Gastrocnemius medialis (tissue), 4 donors: ENCODE results near the gene ACO2. TPM values are rescaled to one million over a fixed set of nuclear protein-coding genes. Genes with fewer than 3 reads are reported as not detected.
"Not testable (repeated sequence)": the region's sequence is repeated elsewhere in the genome, so short reads cannot be mapped to it uniquely, and the experiment has no call there.

Experiments
- ATAC-seq, 2 donors: fragments of 150-250 bp; one replicate each; pipeline ENCODE4 v1.9.1; 2016
- DNase-seq, 2 donors: peaks; one replicate each; pipeline ENCODE4 v3.0.0-alpha.2; 2019
- H3K27ac ChIP-seq, 4 donors: fragments of 200-600 bp; sonication (generic); 1 replicate in 1 of 4; 2 replicates in 3 of 4; pipeline ENCODE4 v1.5.1; 2016 to 2018; ENCODE audit warnings: mild to moderate bottlenecking in 2 of 4, moderate library complexity in 1 of 4
- H3K27me3 ChIP-seq, 3 donors: fragments of 200-600 bp; sonication (generic) in 2 of 3; 1 replicate in 1 of 3; 2 replicates in 2 of 3; pipeline versions ENCODE4 v1.5.1 to v1.6.0; 2016 to 2019; ENCODE audit warnings: mild to moderate bottlenecking in 1 of 3, moderate library complexity in 1 of 3
- H3K36me3 ChIP-seq, 2 donors: fragments of 200-600 bp; sonication (generic) in 1 of 2; one replicate each; pipeline ENCODE4 v1.5.1; 2017 to 2018
- H3K4me1 ChIP-seq, 2 donors: fragments of 200-600 bp; sonication (generic) in 1 of 2; one replicate each; pipeline ENCODE4 v1.5.1; 2016 to 2017; ENCODE audit warnings: mild to moderate bottlenecking in 2 of 2
- H3K4me3 ChIP-seq, 4 donors: fragments of 200-600 bp; sonication (generic) in 3 of 4; 1 replicate in 1 of 4; 2 replicates in 3 of 4; pipeline ENCODE4 v1.5.1; 2016 to 2019; ENCODE audit warnings: mild to moderate bottlenecking in 2 of 4
- H3K9me3 ChIP-seq, 3 donors: fragments of 200-600 bp; sonication (generic) in 2 of 3; 1 replicate in 1 of 3; 2 replicates in 2 of 3; pipeline ENCODE4 v1.5.1; 2016 to 2019
- CTCF ChIP-seq, 5 experiments: fragments of 450-650 bp in 3 of 5; fragments of 200-600 bp in 2 of 5; sonication (generic) in 2 of 5; IDR thresholded peaks in 4 of 5; conservative IDR thresholded peaks in 1 of 5; 1 replicate in 4 of 5; 2 replicates in 1 of 5; pipeline ENCODE4 v1.5.1; 2016 to 2019; ENCODE audit warnings: antibody characterized with exemption in 5 of 5, mild to moderate bottlenecking in 3 of 5, moderate library complexity in 3 of 5
- POLR2A ChIP-seq, 2 donors: fragments of 450-650 bp; IDR thresholded peaks; one replicate each; pipeline ENCODE4 v1.6.1; 2017; ENCODE audit warnings: antibody characterized with exemption in 2 of 2, mild to moderate bottlenecking in 2 of 2, moderate library complexity in 2 of 2
- in situ Hi-C, 4 donors: fragments of 200-750 bp; cut with MboI; loops; one replicate each; pipeline versions ENCODE4 v1.15.0 to v1.8.0; 2017; ENCODE audit warnings: low sequenced_read_pairs in 4 of 4
- intact Hi-C: fragments of 100-400 bp; cut with DNase I; formaldehyde crosslinking; loops from one replicate; pipeline ENCODE4 v1.15.1; 2023; ENCODE audit warnings: low total_unique reads
- total RNA-seq, 4 donors: library from RNA; depleted of rRNA; stranded (reverse); fragments of >200 nt; gene quantifications; one replicate each; pipeline versions ENCODE4 v1.1.0 to v1.2.3, GENCODE V29; 2016

The ACO2 gene
- total RNA-seq, 4 donors from 2014 or later: 361 to 763 (median 473) TPM

- Histone ChIP-seq H3K36me3 (peaks cover 0 to 46% of the 10 kb centered on the region in 2 donors), H3K4me1 (peaks cover 83 to 91% of the 10 kb centered on the region in 2 donors), H3K27me3 (no peaks in the 10 kb centered on the region), H3K4me3 (no peak overlapping the region), H3K27ac (peak overlapping the region; percentile 92 to 100 (median 99)), H3K9me3 (no peaks in the 10 kb centered on the region)
- intact Hi-C loops (no loop called here), in situ Hi-C loops (no loop called here)
- TF ChIP-seq CTCF (IDR thresholded peaks at IDR 0.05 in 4 of 5, conservative IDR thresholded peaks at IDR 0.05 in 1 of 5) (no peak), POLR2A (IDR thresholded peaks at IDR 0.05) (no peak)
- no peak for DNase-seq
- no peak for ATAC-seq
Observed at GRCh38 chr22:41437198-41437597, 31.7 kb upstream of the ACO2 start.

DNA sequence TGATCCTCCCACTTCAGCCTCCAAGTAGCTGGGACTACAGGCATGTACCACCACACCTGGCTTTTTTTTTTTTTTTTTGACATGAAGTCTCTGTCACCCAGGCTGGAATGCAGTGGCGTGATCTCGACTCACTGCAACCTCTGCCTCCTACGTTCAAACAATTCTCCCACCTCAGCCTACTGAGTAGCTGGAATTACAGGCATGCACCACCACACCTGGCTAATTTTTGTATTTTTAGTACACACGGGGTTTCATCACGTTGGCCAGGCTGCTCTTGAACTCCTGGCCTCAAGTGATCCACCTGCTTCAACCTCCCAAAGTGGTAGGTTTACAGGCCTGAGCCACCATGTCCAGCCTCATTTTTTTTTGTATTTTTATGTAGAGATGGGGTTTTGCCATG, 28.4 kb upstream of the ACO2 start:
- not testable (repeated sequence) for H3K4me3 ChIP-seq, H3K27me3 ChIP-seq, H3K9me3 ChIP-seq, ATAC-seq, DNase-seq
- peaks cover 0 to 48% of the 10 kb centered on the region in 2 donors for H3K36me3 ChIP-seq
- peaks cover 78 to 81% of the 10 kb centered on the region in 2 donors for H3K4me1 ChIP-seq
- peak overlapping the region; percentile 92 to 100 (median 99) for H3K27ac ChIP-seq
- intact Hi-C loops (loop anchor here (10.0 kb wide), 1 partner anchor 136 kb away; the partner anchor contains the start of gene ZC3H7B), in situ Hi-C loops (loop anchor here in 1 of 4 donors (5.0 kb wide), 1 partner anchor 33 kb away; no protein-coding TSS in a partner anchor)

DNA sequence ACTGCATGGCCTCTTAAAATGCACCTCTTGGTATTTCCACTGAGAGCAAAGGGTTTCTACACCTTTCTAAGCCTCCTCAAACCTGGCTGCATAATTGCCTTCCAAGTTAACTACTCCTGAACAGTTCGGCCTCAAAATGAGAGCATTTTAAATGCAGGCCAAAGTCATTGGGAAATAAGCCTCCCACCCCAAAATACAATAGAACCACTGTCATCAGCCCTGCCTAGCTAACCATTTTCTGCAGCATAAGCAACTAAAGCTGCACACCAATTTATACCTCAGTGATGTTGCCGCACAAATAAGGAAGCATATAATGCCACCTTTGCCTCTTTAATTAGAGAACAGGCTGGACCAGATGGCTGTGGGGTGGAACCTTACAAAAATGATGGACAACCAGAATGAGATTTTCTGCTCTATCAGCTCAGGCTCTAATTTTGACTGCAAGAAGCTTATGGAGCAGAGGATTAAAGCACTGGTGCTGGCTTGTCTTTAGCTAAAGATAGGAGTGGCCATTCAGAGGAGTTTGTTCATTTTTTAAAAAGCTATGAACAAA, 26.6 kb upstream of the ACO2 start:
- no peak for DNase-seq
- TF ChIP-seq CTCF (IDR thresholded peaks at IDR 0.05 in 4 of 5, conservative IDR thresholded peaks at IDR 0.05 in 1 of 5) (no peak), POLR2A (IDR thresholded peaks at IDR 0.05) (no peak)
- H3K4me1 ChIP-seq: peaks cover 60 to 63% of the 10 kb centered on the region in 2 donors
- no peaks in the 10 kb centered on the region for H3K27me3 ChIP-seq
- H3K27ac ChIP-seq: peak overlapping the region; percentile 92 to 100 (median 99)
- H3K36me3 ChIP-seq: peaks cover 0 to 30% of the 10 kb centered on the region in 2 donors
- H3K9me3 ChIP-seq: no peaks in the 10 kb centered on the region
- in situ Hi-C loops (loop anchor here in 1 of 4 donors (5.0 kb wide), 1 partner anchor 35 kb away; no protein-coding TSS in a partner anchor), intact Hi-C loops (loop anchor here (10.0 kb wide), 1 partner anchor 138 kb away; the partner anchor contains the start of gene ZC3H7B)
- no peak for ATAC-seq
- peak overlapping the region in 2 of 4 donors; percentile 66 to 93 for H3K4me3 ChIP-seq

DNA sequence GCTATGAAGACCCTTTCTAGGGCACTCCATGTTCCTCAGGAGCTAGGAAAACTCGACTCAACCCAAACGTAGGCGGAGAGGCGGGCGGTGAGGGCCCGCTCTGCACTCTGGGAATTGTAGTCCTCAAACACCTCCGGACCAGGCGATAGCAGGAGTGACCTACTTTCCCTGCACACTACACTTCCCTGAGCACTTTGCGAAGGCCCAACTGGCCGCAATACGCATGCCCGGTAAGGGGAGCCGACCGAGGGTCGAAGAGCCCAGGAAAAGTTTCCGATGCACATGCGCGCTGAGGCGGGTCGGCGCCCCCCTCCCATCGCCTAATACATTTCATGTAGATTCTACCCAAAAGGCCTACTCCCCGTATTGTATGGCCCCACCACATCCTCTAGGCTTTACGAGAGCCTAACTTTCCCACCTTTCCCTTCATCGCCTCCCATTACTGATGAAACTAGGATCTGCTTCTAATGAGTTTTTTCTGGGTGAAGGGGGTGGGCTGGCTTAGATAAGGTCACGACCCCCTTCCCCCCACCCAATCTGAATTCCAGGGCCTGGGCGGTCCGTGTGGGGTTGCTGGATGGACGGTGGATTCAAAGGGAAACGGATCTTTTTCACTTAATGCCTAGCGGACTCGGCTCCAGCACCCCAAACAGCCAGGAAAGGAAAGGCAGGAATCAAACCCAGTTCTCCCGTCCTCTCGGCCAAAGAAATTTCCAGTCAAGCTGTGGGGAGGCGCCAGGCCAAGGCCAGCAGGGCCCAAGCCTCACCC, 24.4 kb upstream of the ACO2 start:
- intact Hi-C loops (loop anchor here (2.0 to 10.0 kb wide), 3 partner anchors 64 to 140 kb away; partner anchors contain the start of genes TEF and ZC3H7B), in situ Hi-C loops (loop anchor here in 1 of 4 donors (5.0 kb wide), 1 partner anchor 37 kb away; no protein-coding TSS in a partner anchor)
- H3K27me3 ChIP-seq: no peaks in the 10 kb centered on the region
- ATAC-seq (peak; percentile 54 to 61), DNase-seq (peak; percentile 96)
- TF ChIP-seq POLR2A (IDR thresholded peaks at IDR 0.05) (peak; percentile 74 to 83), CTCF (IDR thresholded peaks at IDR 0.05 in 4 of 5, conservative IDR thresholded peaks at IDR 0.05 in 1 of 5) (no peak)
- peak overlapping the region; percentile 92 to 100 (median 99) for H3K27ac ChIP-seq
- no peaks in the 10 kb centered on the region for H3K9me3 ChIP-seq
- H3K36me3 ChIP-seq: peaks cover 0 to 29% of the 10 kb centered on the region in 2 donors
- H3K4me1 ChIP-seq: peaks cover 46 to 52% of the 10 kb centered on the region in 2 donors
- peak overlapping the region; percentile 66 to 99 (median 90) for H3K4me3 ChIP-seq
